GM21447 (cell line): ENCODE measurements around the gene CAP1.
"Not testable (repeated sequence)": the region's sequence is repeated elsewhere in the genome, so short reads cannot be mapped to it uniquely, and the experiment has no call there.

Experiments used
- ATAC-seq: cut with Tn5 transposase; IDR thresholded peaks from one replicate; pipeline ENCODE4 v1.9.1; 2021; ENCODE audit not compliant: unreplicated experiment

The CAP1 gene, protein sequence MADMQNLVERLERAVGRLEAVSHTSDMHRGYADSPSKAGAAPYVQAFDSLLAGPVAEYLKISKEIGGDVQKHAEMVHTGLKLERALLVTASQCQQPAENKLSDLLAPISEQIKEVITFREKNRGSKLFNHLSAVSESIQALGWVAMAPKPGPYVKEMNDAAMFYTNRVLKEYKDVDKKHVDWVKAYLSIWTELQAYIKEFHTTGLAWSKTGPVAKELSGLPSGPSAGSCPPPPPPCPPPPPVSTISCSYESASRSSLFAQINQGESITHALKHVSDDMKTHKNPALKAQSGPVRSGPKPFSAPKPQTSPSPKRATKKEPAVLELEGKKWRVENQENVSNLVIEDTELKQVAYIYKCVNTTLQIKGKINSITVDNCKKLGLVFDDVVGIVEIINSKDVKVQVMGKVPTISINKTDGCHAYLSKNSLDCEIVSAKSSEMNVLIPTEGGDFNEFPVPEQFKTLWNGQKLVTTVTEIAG

GRCh38 chr1:40040511-40041465 is at the start of gene CAP1:
Gene CAP1 (plus strand): TSS chr1:40040729. CDS start chr1:40059347, 18,618 bp downstream.
- ATAC-seq = peak; percentile 70

DNA sequence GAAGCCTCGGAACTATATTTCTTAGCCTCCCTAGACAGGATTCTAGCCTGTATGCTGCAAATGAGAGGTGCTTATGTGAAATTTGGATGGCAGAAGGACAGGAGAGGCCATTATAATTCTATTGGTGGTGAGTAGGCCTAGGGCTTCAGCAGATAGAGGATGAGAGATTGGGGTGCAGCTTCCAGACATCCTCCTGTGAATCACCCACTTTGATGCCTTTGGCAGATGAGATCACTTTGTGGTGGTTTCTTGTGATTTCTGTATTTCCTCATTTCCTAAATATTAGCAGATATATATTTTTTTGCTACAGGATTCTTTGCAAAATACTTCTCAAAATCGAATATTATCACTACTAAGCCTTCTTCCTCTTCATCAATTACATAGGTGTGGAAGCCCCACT is 48.3 kb upstream of the CAP1 start:
- no peak for ATAC-seq

GRCh38 chr1:39992888-39993287 is 47.6 kb upstream of the CAP1 start:
- no peak for ATAC-seq

DNA sequence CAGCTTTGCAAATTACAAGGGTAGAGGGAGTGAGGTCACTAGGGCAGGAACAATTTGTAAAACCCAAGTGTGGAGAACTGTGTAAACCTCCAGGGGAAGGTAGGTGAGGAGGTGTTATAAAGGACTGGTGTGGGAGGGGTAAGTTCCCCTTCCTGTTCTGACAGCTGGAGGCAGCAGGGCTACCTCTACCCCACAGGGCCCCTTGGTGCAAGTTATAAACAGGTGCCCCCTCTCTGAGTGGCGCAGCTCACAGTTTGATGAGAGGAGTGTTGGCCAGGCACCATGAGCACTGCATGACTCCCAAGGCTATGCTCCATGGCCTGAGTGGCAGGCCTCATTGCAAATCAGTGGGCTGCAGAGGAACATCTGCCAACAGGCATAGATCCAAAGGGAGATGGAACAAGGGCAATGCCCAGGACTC is 44.5 kb upstream of the CAP1 start:
- ATAC-seq = peak; percentile 78

GRCh38 chr1:39996396-39997004 is 44.0 kb upstream of the CAP1 start:
- ATAC-seq = no peak

GRCh38 chr1:40001456-40001855 is 39.1 kb upstream of the CAP1 start:
- ATAC-seq = no peak

DNA sequence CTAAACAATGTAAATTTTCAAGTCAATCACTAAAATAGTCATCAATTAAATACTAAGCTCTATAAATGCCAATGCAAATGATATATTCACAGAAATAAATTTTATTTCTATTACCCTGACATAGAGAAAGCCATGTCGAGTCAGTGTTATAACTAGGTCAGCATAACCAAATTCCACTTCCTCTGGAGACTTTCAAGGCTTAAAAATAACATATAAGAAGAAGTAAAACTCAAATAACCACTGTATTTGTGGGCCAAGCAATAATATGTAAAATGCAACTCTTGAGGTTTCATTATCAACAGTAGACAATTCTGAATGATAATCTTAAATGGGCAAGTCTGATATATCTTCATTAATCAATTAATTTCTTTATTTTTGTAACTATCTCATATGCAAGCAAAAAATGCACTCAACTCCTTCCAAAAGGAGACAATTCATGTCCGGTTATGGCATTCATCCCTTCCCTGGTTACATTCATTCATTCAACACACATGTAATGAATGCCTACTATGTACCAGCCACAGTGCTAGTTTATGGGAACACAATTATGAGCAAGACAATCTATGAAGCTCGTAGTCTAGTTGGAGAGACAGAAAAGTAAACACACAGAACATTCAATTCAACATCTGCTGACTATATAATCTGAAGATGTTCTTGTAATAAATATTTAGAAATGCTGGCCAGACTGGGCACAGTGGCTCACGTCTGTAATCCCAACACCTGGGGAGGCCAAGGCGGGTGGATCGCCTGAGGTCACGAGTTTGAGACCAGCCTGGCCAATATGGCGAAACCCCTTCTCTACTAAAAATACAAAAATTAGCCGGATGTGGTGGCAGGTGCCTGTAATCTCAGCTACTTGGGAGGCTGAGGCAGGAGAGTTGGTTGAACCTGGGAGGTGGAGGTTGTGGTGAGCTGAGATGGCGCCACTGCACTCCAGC is 37.1 kb upstream of the CAP1 start:
- ATAC-seq = no peak

- ATAC-seq = no peak
Observed at GRCh38 chr1:40004857-40005256, 35.7 kb upstream of the CAP1 start.

- ATAC-seq = not testable (repeated sequence)
Observed at GRCh38 chr1:40007481-40008034, 33.0 kb upstream of the CAP1 start.

DNA sequence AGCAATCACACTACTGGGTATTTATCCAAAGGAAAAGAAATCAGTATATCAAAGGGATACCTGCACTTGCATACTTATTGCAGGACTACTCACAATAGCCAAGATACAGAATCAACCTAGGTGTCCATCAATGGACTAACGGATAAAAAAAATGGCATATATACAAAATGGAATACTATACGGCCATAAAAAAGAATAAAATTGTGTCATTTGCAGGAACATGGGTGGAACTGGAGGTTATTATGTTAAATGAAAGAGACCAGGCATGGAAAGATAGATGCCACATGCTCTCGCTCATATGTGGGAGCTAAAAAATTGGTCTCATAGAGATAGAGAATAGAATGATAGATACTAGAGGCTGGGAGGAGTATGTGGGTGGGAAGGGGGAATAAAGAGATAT is 29.3 kb upstream of the CAP1 start:
- no peak for ATAC-seq

GRCh38 chr1:40014253-40014706 is 26.2 kb upstream of the CAP1 start:
- no peak for ATAC-seq

DNA sequence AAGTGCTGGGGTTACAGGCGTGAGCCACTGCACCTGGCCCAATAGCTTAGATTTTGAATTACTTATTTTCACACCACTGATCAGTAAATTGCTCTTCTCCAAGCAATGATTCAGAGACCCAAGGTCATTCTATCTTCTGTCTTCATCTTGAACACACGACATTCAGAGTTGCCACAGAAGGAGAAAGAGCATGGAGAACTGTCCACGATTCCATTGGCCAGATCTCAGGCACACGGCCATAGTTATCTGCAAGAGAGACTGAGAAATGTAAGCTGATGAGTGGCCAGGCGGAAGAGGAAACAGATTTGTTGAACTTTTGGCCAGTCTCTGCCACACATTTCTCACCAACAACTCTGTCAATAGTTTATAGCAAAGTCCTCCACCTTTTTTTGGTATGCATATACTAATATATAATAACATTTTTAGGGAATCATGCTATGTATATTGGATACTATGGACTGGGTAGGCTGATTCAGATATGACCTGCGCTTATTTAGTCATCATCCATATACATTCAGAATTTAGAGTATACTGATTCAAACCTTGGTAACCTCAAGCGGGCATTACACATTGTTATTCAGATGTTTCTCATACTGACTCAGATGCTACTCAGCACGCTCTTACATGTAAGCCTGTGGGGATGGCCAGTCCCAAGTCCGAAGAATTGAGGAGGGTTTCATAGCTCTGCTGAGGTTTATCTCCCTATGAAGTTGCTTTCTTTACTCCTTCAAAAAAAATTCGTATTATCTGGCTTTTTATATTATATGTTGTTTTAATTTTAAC is 25.5 kb upstream of the CAP1 start:
- ATAC-seq = no peak

DNA sequence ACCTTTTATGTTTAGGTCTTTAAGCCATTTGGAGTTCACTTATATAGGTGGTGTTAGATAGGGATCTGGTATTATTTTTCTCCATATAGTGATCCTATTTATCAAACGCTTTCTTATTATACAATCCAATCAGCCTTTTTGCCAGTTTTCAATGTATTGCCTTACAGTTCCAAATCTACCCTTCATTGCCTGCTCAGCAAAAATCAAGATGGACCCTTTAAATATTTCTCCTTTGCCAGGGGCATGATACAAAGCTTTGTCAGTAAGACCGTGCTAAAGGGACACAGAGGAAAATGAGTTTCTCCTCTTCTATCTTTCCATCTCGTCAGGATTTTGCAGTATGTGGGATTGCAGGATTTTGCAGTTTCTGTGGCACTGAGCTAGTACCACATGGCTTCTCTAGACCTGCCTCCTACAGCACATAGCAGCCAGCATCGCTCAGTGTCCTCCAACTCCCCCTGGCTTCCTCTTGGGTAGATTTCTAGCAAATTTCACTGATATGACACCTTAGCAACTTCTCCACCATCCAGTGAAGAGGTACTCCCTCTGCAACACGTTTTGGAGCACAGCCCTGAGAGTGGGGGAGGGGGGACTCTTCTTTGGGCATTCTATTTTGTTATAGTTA is 22.5 kb upstream of the CAP1 start:
- ATAC-seq = no peak

DNA sequence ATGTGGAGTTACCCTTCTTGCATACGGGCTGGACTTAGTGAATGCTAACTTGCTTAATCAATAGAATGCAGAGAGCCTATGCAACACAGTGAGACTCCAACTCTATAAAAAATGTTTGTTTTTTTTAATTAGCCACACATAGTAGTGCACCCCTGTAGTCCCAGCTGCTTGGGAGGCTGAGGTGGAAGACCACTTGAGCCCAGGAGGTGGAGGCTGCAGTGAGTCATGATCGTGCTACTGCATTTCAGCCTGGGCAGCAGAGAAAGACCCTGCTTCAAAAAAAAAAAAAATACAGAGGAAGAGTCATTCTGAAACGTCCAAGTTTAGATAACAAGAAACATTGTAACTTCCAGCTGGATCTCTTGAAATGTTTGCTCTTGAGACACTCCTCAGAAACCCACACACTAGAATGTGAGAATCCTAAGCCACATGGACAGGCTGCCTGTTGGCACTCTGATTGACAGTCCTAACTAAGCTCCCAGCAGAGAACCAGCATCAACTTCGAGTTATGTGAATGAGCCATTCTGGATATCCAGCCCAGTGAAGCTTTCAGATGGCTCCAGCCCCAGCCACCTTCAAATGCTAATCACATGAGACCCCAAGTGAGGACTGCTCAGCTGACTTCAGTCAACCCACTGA is 20.0 kb upstream of the CAP1 start:
- ATAC-seq = no peak

DNA sequence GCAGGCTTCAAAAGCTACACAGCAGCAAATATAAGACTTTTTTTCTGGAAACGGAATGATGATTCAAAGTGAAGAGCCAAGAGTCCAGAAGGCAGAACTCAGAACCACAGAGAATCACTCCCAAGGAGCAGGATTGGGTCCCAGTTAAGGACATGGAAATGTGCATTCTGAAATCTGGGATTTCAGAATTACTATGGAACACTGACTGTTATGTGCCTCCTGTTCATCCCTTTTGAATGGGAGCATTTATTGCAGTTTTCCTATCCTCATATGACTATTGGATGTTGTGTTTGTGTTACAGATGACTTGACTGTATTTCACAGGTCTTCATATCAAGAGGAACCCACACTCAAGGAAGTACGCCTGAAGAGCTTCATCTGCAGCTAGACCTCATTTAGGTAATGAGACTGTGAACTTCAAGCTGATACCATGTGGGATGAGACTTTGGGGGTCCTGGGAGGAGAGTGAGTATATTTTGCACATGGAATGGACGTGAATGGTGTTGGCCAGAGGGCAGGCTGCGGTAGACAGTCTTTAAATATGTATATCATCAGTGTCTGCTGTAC is 17.1 kb upstream of the CAP1 start:
- no peak for ATAC-seq

GRCh38 chr1:40024671-40025070 is 15.9 kb upstream of the CAP1 start:
- ATAC-seq = no peak

DNA sequence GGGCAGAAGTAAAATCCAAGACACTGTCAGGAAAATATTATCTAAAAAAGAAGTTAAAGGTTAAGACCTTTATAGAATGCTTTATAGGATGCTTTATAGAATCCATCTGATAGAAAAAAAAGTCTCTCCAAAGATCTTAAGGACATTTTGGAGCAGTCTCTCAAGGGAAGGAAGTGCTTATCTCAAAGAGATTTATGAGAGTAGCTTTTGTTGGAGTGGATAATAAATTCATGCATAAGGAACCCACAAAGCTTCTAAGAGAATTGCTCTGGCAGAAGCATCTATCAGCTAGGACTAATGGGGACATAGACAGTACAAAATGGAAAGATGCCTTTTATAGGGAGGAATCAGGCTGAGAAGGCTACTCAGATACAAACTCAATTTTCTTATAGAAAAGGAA is 12.9 kb upstream of the CAP1 start:
- no peak for ATAC-seq

GRCh38 chr1:40029608-40030007 is 10.9 kb upstream of the CAP1 start:
- ATAC-seq = no peak
